Measurements from ENCODE around the gene LPCAT2.

The LPCAT2 gene

GRCh38 chr16:55469821-55470532, 38.9 kb upstream of the LPCAT2 start:
- Histone ChIP-seq H3K14ac (ENCODE audit: low read length) (no peak overlapping the region), H3K9ac (ENCODE audit: low read depth, low read length, poor library complexity) (no peak overlapping the region), H2BK5ac (ENCODE audit: low read length) (no peak overlapping the region), H2BK120ac (ENCODE audit: low read depth, low read length) (no peak overlapping the region), H3K4me1 (ENCODE audit: control insufficient read depth in 2 of 2, insufficient read depth in 1 of 2, low read depth in 1 of 2, low read length in 2 of 2) (no peaks in the 10 kb centered on the region), H3K18ac (ENCODE audit: low read length) (no peak overlapping the region), H4K8ac (ENCODE audit: low read depth, low read length) (no peak overlapping the region), H3K4me2 (ENCODE audit: insufficient read depth, low read length, poor library complexity, severe bottlenecking) (no peak overlapping the region), H3K36me3 (replicated peaks in 1 of 2; ENCODE audit: control insufficient read depth in 2 of 2, insufficient read depth in 2 of 2, low read length in 2 of 2) (no peaks in the 10 kb centered on the region), H2BK15ac (ENCODE audit: low read length) (no peak overlapping the region), H3K23ac (ENCODE audit: low read depth, low read length, poor library complexity) (no peak overlapping the region), H3K79me1 (ENCODE audit: low read depth, low read length) (no peaks in the 10 kb centered on the region), H3K27ac (replicated peaks; ENCODE audit: low read length) (no peak overlapping the region), H3K9me3 (replicated peaks in 1 of 2; ENCODE audit: control insufficient read depth in 2 of 2, insufficient read depth in 1 of 2, low read depth in 1 of 2, low read length in 2 of 2) (peaks cover 0 to 3% of the 10 kb centered on the region in 2 donors), H2AK5ac (ENCODE audit: low read depth, low read length) (no peak overlapping the region), H2BK12ac (ENCODE audit: low read length) (no peak overlapping the region), H2AFZ (ENCODE audit: low read length) (peak overlapping the region; percentile 9), H3K27me3 (ENCODE audit: control insufficient read depth in 3 of 3, insufficient read depth in 3 of 3, low read depth in 1 of 3, low read length in 3 of 3) (peaks cover 0 to 13% (median 0%) of the 10 kb centered on the region in 3 experiments), H3K4me3 (ENCODE audit: low read length in 2 of 2) (no peak overlapping the region), H3K4ac (ENCODE audit: low read length) (no peak overlapping the region), H4K91ac (ENCODE audit: low read depth, low read length, poor library complexity) (no peak overlapping the region)
- no CpG with 5 or more reads among the region's 9 CpGs for WGBS, 2 donors (ENCODE audit: extremely low coverage in 2 of 2, insufficient read length in 2 of 2, insufficient replicate concordance in 1 of 2)
- no peak for DNase-seq (ENCODE audit: low spot score)

- Histone ChIP-seq H3K9ac (ENCODE audit: low read depth, low read length, poor library complexity) (no peak overlapping the region), H3K4me1 (ENCODE audit: control insufficient read depth in 2 of 2, insufficient read depth in 1 of 2, low read depth in 1 of 2, low read length in 2 of 2) (no peaks in the 10 kb centered on the region), H2BK15ac (ENCODE audit: low read length) (no peak overlapping the region), H2AFZ (ENCODE audit: low read length) (peak overlapping the region; percentile 9), H3K27ac (replicated peaks; ENCODE audit: low read length) (no peak overlapping the region), H2BK12ac (ENCODE audit: low read length) (no peak overlapping the region), H3K23ac (ENCODE audit: low read depth, low read length, poor library complexity) (no peak overlapping the region), H3K9me3 (replicated peaks in 1 of 2; ENCODE audit: control insufficient read depth in 2 of 2, insufficient read depth in 1 of 2, low read depth in 1 of 2, low read length in 2 of 2) (peaks cover 0 to 3% of the 10 kb centered on the region in 2 donors), H2AK5ac (ENCODE audit: low read depth, low read length) (no peak overlapping the region), H3K14ac (ENCODE audit: low read length) (no peak overlapping the region), H3K4ac (ENCODE audit: low read length) (no peak overlapping the region), H2BK5ac (ENCODE audit: low read length) (no peak overlapping the region), H3K79me1 (ENCODE audit: low read depth, low read length) (no peaks in the 10 kb centered on the region), H3K18ac (ENCODE audit: low read length) (no peak overlapping the region), H3K27me3 (ENCODE audit: control insufficient read depth in 3 of 3, insufficient read depth in 3 of 3, low read depth in 1 of 3, low read length in 3 of 3) (peaks cover 0 to 13% (median 0%) of the 10 kb centered on the region in 3 experiments), H3K4me2 (ENCODE audit: insufficient read depth, low read length, poor library complexity, severe bottlenecking) (no peak overlapping the region), H3K36me3 (replicated peaks in 1 of 2; ENCODE audit: control insufficient read depth in 2 of 2, insufficient read depth in 2 of 2, low read length in 2 of 2) (no peaks in the 10 kb centered on the region), H3K4me3 (ENCODE audit: low read length in 2 of 2) (no peak overlapping the region), H4K91ac (ENCODE audit: low read depth, low read length, poor library complexity) (no peak overlapping the region), H4K8ac (ENCODE audit: low read depth, low read length) (no peak overlapping the region), H2BK120ac (ENCODE audit: low read depth, low read length) (no peak overlapping the region)
- no CpG with 5 or more reads among the region's 7 CpGs for WGBS, 2 donors (ENCODE audit: extremely low coverage in 2 of 2, insufficient read length in 2 of 2, insufficient replicate concordance in 1 of 2)
- DNase-seq (ENCODE audit: low spot score) = no peak
These were observed 38.1 kb upstream of the LPCAT2 start for GRCh38 chr16:55470533-55471371.

- H3K4me3 ChIP-seq (ENCODE audit: low read length in 2 of 2) = no peak overlapping the region
- no peaks in the 10 kb centered on the region for H3K4me1 ChIP-seq (ENCODE audit: control insufficient read depth in 2 of 2, insufficient read depth in 1 of 2, low read depth in 1 of 2, low read length in 2 of 2)
- no peak for DNase-seq (ENCODE audit: low spot score)
These were observed 37.3 kb upstream of the LPCAT2 start for GRCh38 chr16:55471448-55472097.

GRCh38 chr16:55473587-55473986, 35.3 kb upstream of the LPCAT2 start:
- no peaks in the 10 kb centered on the region for H3K36me3 ChIP-seq (replicated peaks in 1 of 2; ENCODE audit: control insufficient read depth in 2 of 2, insufficient read depth in 2 of 2, low read length in 2 of 2)
- H3K79me1 ChIP-seq (ENCODE audit: low read depth, low read length) = no peaks in the 10 kb centered on the region
- H3K4me1 ChIP-seq (ENCODE audit: control insufficient read depth in 2 of 2, insufficient read depth in 1 of 2, low read depth in 1 of 2, low read length in 2 of 2) = peaks cover under 1 to 1% of the 10 kb centered on the region in 2 donors
- H3K4ac ChIP-seq (ENCODE audit: low read length) = no peak overlapping the region
- H2AFZ ChIP-seq (ENCODE audit: low read length) = no peak overlapping the region
- H2BK120ac ChIP-seq (ENCODE audit: low read depth, low read length) = no peak overlapping the region
- H3K23ac ChIP-seq (ENCODE audit: low read depth, low read length, poor library complexity) = no peak overlapping the region
- H3K4me2 ChIP-seq (ENCODE audit: insufficient read depth, low read length, poor library complexity, severe bottlenecking) = no peak overlapping the region
- H2BK15ac ChIP-seq (ENCODE audit: low read length) = no peak overlapping the region
- H3K14ac ChIP-seq (ENCODE audit: low read length) = no peak overlapping the region
- no peak overlapping the region for H3K9ac ChIP-seq (ENCODE audit: low read depth, low read length, poor library complexity)
- no CpG with 5 or more reads among the region's 2 CpGs for WGBS, 2 donors (ENCODE audit: extremely low coverage in 2 of 2, insufficient read length in 2 of 2, insufficient replicate concordance in 1 of 2)
- peaks cover 0 to 11% (median 7%) of the 10 kb centered on the region in 3 experiments for H3K27me3 ChIP-seq (ENCODE audit: control insufficient read depth in 3 of 3, insufficient read depth in 3 of 3, low read depth in 1 of 3, low read length in 3 of 3)
- no peak overlapping the region for H4K8ac ChIP-seq (ENCODE audit: low read depth, low read length)
- H3K9me3 ChIP-seq (replicated peaks in 1 of 2; ENCODE audit: control insufficient read depth in 2 of 2, insufficient read depth in 1 of 2, low read depth in 1 of 2, low read length in 2 of 2) = peaks cover 0 to 3% of the 10 kb centered on the region in 2 donors
- no peak overlapping the region for H2BK12ac ChIP-seq (ENCODE audit: low read length)
- H2BK5ac ChIP-seq (ENCODE audit: low read length) = no peak overlapping the region
- H2AK5ac ChIP-seq (ENCODE audit: low read depth, low read length) = no peak overlapping the region
- H3K27ac ChIP-seq (replicated peaks; ENCODE audit: low read length) = no peak overlapping the region
- H3K4me3 ChIP-seq (ENCODE audit: low read length in 2 of 2) = no peak overlapping the region
- no peak overlapping the region for H4K91ac ChIP-seq (ENCODE audit: low read depth, low read length, poor library complexity)
- H3K18ac ChIP-seq (ENCODE audit: low read length) = no peak overlapping the region
- no peak for DNase-seq (ENCODE audit: low spot score)

More at GRCh38 chr16:55471448-55472097, 37.3 kb upstream of the LPCAT2 start:
- Histone ChIP-seq H3K4me2 (ENCODE audit: insufficient read depth, low read length, poor library complexity, severe bottlenecking) (no peak overlapping the region), H4K91ac (ENCODE audit: low read depth, low read length, poor library complexity) (no peak overlapping the region), H3K23ac (ENCODE audit: low read depth, low read length, poor library complexity) (no peak overlapping the region), H3K9me3 (replicated peaks in 1 of 2; ENCODE audit: control insufficient read depth in 2 of 2, insufficient read depth in 1 of 2, low read depth in 1 of 2, low read length in 2 of 2) (peaks cover 0 to 3% of the 10 kb centered on the region in 2 donors), H2BK5ac (ENCODE audit: low read length) (no peak overlapping the region), H3K18ac (ENCODE audit: low read length) (no peak overlapping the region), H3K27me3 (ENCODE audit: control insufficient read depth in 3 of 3, insufficient read depth in 3 of 3, low read depth in 1 of 3, low read length in 3 of 3) (peaks cover 0 to 13% (median 0%) of the 10 kb centered on the region in 3 experiments), H3K4ac (ENCODE audit: low read length) (no peak overlapping the region), H3K14ac (ENCODE audit: low read length) (no peak overlapping the region), H4K8ac (ENCODE audit: low read depth, low read length) (no peak overlapping the region), H2AFZ (ENCODE audit: low read length) (no peak overlapping the region), H2BK15ac (ENCODE audit: low read length) (no peak overlapping the region), H2BK120ac (ENCODE audit: low read depth, low read length) (no peak overlapping the region), H3K27ac (replicated peaks; ENCODE audit: low read length) (no peak overlapping the region), H3K79me1 (ENCODE audit: low read depth, low read length) (no peaks in the 10 kb centered on the region), H2BK12ac (ENCODE audit: low read length) (no peak overlapping the region), H3K36me3 (replicated peaks in 1 of 2; ENCODE audit: control insufficient read depth in 2 of 2, insufficient read depth in 2 of 2, low read length in 2 of 2) (no peaks in the 10 kb centered on the region), H3K9ac (ENCODE audit: low read depth, low read length, poor library complexity) (no peak overlapping the region), H2AK5ac (ENCODE audit: low read depth, low read length) (no peak overlapping the region)
- no CpG with 5 or more reads among the region's 4 CpGs for WGBS, 2 donors (ENCODE audit: extremely low coverage in 2 of 2, insufficient read length in 2 of 2, insufficient replicate concordance in 1 of 2)
